HEK293T (cell line): ENCODE results near the gene GNAI1.

ENCODE experiments used
- CTCF ChIA-PET: fragments of 350-600 bp; formaldehyde crosslinking; extraction: SDS; loops from one replicate; lab custom pipeline; 2021; ENCODE audit warnings: antibody characterized with exemption, inconsistent platforms; lab: Yijun Ruan, JAX
- POLR2A ChIA-PET: fragments of 350-600 bp; formaldehyde crosslinking; extraction: SDS; loops from one replicate; lab custom pipeline; 2020; ENCODE audit warnings: antibody characterized with exemption, inconsistent platforms; lab: Yijun Ruan, JAX
- DNase-seq: peaks from one replicate; pipeline ENCODE4 v3.0.0; 2012; ENCODE audit warnings: mixed read lengths; ENCODE audit errors: extremely low spot score
- ARNT ChIP-seq: fragments of 450-650 bp; IDR thresholded peaks from 2 replicates; pipeline ENCODE4 v1.6.1; 2017; ENCODE audit warnings: mild to moderate bottlenecking
- BHLHE40 ChIP-seq: fragments of 450-650 bp; IDR thresholded peaks from 2 replicates; pipeline ENCODE4 v1.6.1; 2016; ENCODE audit warnings: mild to moderate bottlenecking, moderate library complexity, borderline replicate concordance
- CTBP1 ChIP-seq: fragments of 450-650 bp; IDR thresholded peaks from 2 replicates; pipeline ENCODE4 v1.6.1; 2016; ENCODE audit warnings: borderline replicate concordance
- ELF4 ChIP-seq: fragments of 450-650 bp; IDR thresholded peaks from 2 replicates; pipeline ENCODE4 v1.6.1; 2017; ENCODE audit warnings: antibody characterized with exemption
- FOXA1 ChIP-seq: fragments of 450-650 bp; IDR thresholded peaks from 2 replicates; pipeline ENCODE4 v1.6.1; 2016; ENCODE audit warnings: mild to moderate bottlenecking
- FOXK2 ChIP-seq: fragments of 450-650 bp; IDR thresholded peaks from 2 replicates; pipeline ENCODE4 v1.6.1; 2016; ENCODE audit warnings: mild to moderate bottlenecking
- FOXM1 ChIP-seq: fragments of 450-650 bp; IDR thresholded peaks from 2 replicates; pipeline ENCODE4 v1.6.1; 2017; ENCODE audit warnings: mild to moderate bottlenecking, borderline replicate concordance
- HDGF ChIP-seq: fragments of 450-650 bp; IDR thresholded peaks from 2 replicates; pipeline ENCODE4 v1.6.1; 2017; ENCODE audit warnings: antibody characterized with exemption, borderline replicate concordance
- L3MBTL2 ChIP-seq: fragments of 450-650 bp; conservative IDR thresholded peaks from 2 replicates; pipeline ENCODE4 v1.6.1; 2016; ENCODE audit warnings: mild to moderate bottlenecking
- LEF1 ChIP-seq: fragments of 450-650 bp; IDR thresholded peaks from 2 replicates; pipeline ENCODE4 v1.6.1; 2017; ENCODE audit warnings: mild to moderate bottlenecking, borderline replicate concordance
- NFRKB ChIP-seq: fragments of 450-650 bp; IDR thresholded peaks from 2 replicates; pipeline ENCODE4 v1.6.1; 2016; ENCODE audit warnings: mild to moderate bottlenecking, moderate library complexity
- PKNOX1 ChIP-seq: fragments of 450-650 bp; IDR thresholded peaks from 2 replicates; pipeline ENCODE4 v1.6.1; 2016
- SP1 ChIP-seq: fragments of 450-650 bp; IDR thresholded peaks from 2 replicates; pipeline ENCODE4 v1.6.1; 2017
- SUZ12 ChIP-seq: fragments of 450-650 bp; IDR thresholded peaks from 2 replicates; pipeline ENCODE4 v1.6.1; 2016; ENCODE audit warnings: mild to moderate bottlenecking
- TARDBP ChIP-seq: fragments of 450-650 bp; IDR thresholded peaks from 2 replicates; pipeline ENCODE4 v1.6.1; 2016
- ZNF384 ChIP-seq: fragments of 450-650 bp; IDR thresholded peaks from 2 replicates; pipeline ENCODE4 v1.6.1; 2016

GNAI1 gene

GRCh38 chr7:80165177-80165576 lies 30.5 kb downstream of the GNAI1 start:
- POLR2A ChIA-PET = no interaction called here
- DNase-seq = no peak
- CTCF ChIA-PET = no interaction called here
- TF ChIP-seq NFRKB (no peak), SP1 (no peak), L3MBTL2 (no peak), CTBP1 (no peak), FOXM1 (no peak), PKNOX1 (no peak), FOXK2 (no peak), ZNF384 (no peak), TARDBP (no peak), SUZ12 (no peak)

GRCh38 chr7:80170445-80170844 lies 35.8 kb downstream of the GNAI1 start:
- no peak for DNase-seq

GRCh38 chr7:80172387-80172786 lies 37.8 kb downstream of the GNAI1 start:
- POLR2A ChIA-PET = no interaction called here
- DNase-seq = no peak
- TF ChIP-seq FOXM1 (no peak), PKNOX1 (no peak), BHLHE40 (no peak), FOXA1 (no peak), FOXK2 (no peak), CTBP1 (no peak), ARNT (no peak), ELF4 (no peak), L3MBTL2 (no peak), ZNF384 (no peak), SUZ12 (no peak)
- CTCF ChIA-PET = no interaction called here

More at GRCh38 chr7:80170445-80170844, 35.8 kb downstream of the GNAI1 start:
- TF ChIP-seq NFRKB = no peak
- TF ChIP-seq LEF1 = no peak
- TF ChIP-seq FOXM1 = no peak
- no peak for TF ChIP-seq L3MBTL2
- TF ChIP-seq TARDBP = no peak
- TF ChIP-seq SP1 = no peak
- no peak for TF ChIP-seq ELF4
- no peak for TF ChIP-seq CTBP1
- no peak for TF ChIP-seq FOXK2
- no peak for TF ChIP-seq PKNOX1
- no peak for TF ChIP-seq BHLHE40
- TF ChIP-seq ARNT = no peak
- no peak for TF ChIP-seq SUZ12
- no peak for TF ChIP-seq FOXA1
- TF ChIP-seq HDGF = no peak
- TF ChIP-seq ZNF384 = no peak
- ChIA-PET CTCF (no interaction called here), POLR2A (no interaction called here)

- POLR2A ChIA-PET = no interaction called here
- no peak for DNase-seq
These were observed 41.1 kb downstream of the GNAI1 start for GRCh38 chr7:80175744-80176143.

GRCh38 chr7:80181411-80181810 lies 46.8 kb downstream of the GNAI1 start:
- no peak for DNase-seq
- ChIA-PET CTCF (no interaction called here), POLR2A (no interaction called here)
- TF ChIP-seq TARDBP = no peak
- no peak for TF ChIP-seq CTBP1
- TF ChIP-seq SP1 = no peak
- no peak for TF ChIP-seq FOXA1

More at GRCh38 chr7:80175744-80176143, 41.1 kb downstream of the GNAI1 start:
- TF ChIP-seq ELF4 (no peak), HDGF (no peak), FOXM1 (no peak), TARDBP (no peak), ZNF384 (no peak), FOXK2 (no peak), ARNT (no peak), L3MBTL2 (no peak), SP1 (no peak), LEF1 (no peak), CTBP1 (no peak), FOXA1 (no peak), BHLHE40 (no peak)
- CTCF ChIA-PET = no interaction called here

GRCh38 chr7:80182630-80183276 lies 48.1 kb downstream of the GNAI1 start:
- POLR2A ChIA-PET = no interaction called here
- no peak for DNase-seq
- CTCF ChIA-PET = no interaction called here
- TF ChIP-seq FOXK2 = no peak
- TF ChIP-seq ARNT = no peak
- no peak for TF ChIP-seq HDGF
- no peak for TF ChIP-seq PKNOX1
- TF ChIP-seq NFRKB = no peak
- TF ChIP-seq BHLHE40 = no peak
- TF ChIP-seq FOXM1 = no peak
- TF ChIP-seq ZNF384 = no peak
- no peak for TF ChIP-seq TARDBP
- no peak for TF ChIP-seq L3MBTL2
- no peak for TF ChIP-seq ELF4
- TF ChIP-seq SUZ12 = no peak
- no peak for TF ChIP-seq SP1
- no peak for TF ChIP-seq LEF1
- TF ChIP-seq CTBP1 = no peak
